Jurkat, Clone E6-1 (cell line): ENCODE data around the gene SOX13.

Source experiments
- DNase-seq: peaks from one replicate; pipeline ENCODE4 v3.0.0-alpha.2; 2011; ENCODE audit warnings: low read depth, low spot score
- H3K4me3 ChIP-seq: 2 replicates; pipeline ENCODE4 v1.5.1; 2011; ENCODE audit warnings: mild to moderate bottlenecking, low read length, control low read depth, moderate library complexity

SOX13 gene

DNA sequence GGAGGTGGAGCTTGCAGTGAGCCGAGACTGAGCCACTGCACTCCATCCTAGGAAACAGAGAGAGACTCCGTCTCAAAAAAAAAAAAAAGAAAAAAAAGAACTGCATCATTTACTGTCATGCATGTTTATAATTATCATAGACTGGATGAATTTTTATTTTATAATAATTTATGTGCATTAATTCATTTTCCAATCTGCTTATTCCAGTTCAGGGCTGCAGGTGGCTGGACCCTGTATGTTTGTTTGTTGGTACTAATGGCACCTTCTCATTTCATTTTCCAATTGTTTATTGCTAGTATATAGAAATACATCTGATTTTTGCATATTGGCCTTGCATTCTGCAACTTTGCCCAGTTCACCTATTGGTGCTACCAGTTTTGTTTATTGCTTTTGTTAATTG is 19.0 kb upstream of the SOX13 start:
- DNase-seq = no peak

GRCh38 chr1:204059970-204060369 is 12.9 kb upstream of the SOX13 start:
- no peak for DNase-seq
- H3K4me3 ChIP-seq = no peak overlapping the region

More for the DNA sequence above, 19.0 kb upstream of the SOX13 start:
- H3K4me3 ChIP-seq = no peak overlapping the region

DNA sequence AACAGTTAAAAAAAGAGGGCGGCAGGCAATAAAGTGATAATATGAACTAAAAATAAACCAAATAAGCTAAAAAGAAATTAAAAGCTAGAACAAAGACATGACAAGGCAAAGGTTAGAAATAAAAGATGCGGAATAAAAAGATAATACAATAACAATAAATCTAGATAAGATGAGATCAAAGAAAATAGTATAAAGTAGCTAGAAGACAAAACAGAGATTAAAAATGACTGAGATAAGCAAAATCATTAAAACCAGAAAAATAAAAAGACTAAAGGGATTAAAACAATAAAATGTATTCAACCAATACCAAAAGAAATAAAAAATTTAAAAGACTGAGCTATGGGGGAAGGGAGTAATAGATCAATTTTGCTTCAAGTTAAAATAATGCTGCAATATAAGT is 10.8 kb upstream of the SOX13 start:
- no peak overlapping the region for H3K4me3 ChIP-seq
- DNase-seq = no peak

GRCh38 chr1:204065174-204065985 is 7.5 kb upstream of the SOX13 start:
- no peak for DNase-seq
- no peak overlapping the region for H3K4me3 ChIP-seq

DNA sequence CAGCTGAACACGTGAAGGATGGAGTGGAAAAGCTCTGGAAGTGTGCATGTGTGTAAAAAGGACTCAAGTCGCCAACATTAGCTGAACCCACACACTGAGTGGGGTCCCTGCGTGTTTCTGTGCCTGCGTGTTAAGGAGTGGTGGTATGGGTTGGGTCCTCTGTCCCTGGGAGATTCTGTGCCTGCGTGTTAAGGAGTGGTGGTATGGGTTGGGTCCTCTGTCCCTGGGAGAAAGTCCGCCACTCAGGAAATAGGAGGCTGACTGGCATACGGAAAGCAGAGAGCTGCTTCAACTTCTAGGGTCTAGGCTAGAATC is 7.0 kb upstream of the SOX13 start:
- DNase-seq = no peak
- H3K4me3 ChIP-seq = no peak overlapping the region

GRCh38 chr1:204067935-204068334 is 5.0 kb upstream of the SOX13 start:
- no peak overlapping the region for H3K4me3 ChIP-seq
- DNase-seq = no peak

DNA sequence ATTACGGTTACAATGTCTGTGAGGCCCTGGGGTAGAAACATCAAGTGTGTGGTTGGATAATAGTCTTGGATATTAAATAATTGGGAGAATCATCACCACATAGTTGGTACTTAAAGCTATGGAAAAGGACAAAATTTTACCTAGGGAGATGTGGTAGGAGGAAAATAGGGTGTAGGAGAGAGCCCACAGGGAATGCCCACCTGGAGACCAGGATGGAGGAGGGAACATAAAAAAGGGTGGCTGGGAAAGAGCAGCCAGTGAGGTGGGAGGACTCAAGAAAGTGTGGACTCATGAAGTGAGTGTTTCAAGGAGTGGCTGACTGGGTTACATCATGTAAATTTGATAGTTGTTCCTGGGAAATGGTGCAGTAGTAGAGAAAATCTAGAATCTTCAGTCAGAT is 3.0 kb upstream of the SOX13 start:
- no peak for DNase-seq
- H3K4me3 ChIP-seq = no peak overlapping the region

- no peak for DNase-seq
- H3K4me3 ChIP-seq = no peak overlapping the region
Measured at GRCh38 chr1:204070895-204071294, 2.0 kb upstream of the SOX13 start.

GRCh38 chr1:204073837-204074273 is 940 bp downstream of the SOX13 start:
- DNase-seq = no peak
- peak overlapping the region; percentile 53 for H3K4me3 ChIP-seq

DNA sequence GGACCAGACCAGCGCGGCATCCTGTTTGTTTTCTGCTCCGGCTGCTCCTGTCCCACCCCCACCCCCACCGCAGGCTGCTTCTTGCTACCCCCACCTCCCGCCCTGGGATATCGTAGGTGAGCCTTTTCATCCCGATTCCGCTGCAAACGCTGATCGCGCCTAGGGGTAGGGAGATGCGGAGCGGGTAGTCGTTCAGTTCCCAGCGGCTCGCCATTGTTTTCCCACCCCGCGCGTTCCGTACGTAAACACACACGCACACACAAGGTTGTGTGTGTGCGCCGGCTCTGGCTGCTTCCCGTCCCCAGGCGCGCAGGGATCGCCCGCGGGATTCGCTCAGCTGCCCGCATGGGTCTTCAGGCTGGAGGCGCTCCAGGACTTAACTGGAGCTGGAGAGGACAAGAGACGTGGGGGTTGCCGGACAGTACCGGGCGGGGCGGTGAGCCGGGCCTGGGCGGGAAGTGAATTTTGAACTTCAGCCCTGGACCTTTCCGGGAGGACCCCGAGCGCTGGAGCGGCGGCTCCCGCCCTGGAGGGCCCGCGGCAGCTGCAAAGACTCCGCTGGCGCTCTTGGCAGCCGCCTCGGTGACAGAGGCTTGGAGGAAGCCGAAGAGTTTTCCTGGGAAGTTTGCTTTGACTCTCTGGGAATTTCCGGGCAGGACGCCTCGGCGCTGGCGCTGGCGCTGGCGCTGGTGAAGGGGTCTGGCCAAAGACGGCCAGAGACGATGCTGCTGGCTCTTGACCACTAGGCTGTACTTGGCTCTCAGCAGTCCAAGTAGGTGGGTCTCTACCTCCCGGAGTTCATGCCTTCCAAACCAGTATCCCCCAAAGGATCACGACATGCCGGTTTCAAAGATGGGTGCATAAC is 1.6 kb downstream of the SOX13 start:
- no peak for DNase-seq
- peak overlapping the region; percentile 53 for H3K4me3 ChIP-seq

DNA sequence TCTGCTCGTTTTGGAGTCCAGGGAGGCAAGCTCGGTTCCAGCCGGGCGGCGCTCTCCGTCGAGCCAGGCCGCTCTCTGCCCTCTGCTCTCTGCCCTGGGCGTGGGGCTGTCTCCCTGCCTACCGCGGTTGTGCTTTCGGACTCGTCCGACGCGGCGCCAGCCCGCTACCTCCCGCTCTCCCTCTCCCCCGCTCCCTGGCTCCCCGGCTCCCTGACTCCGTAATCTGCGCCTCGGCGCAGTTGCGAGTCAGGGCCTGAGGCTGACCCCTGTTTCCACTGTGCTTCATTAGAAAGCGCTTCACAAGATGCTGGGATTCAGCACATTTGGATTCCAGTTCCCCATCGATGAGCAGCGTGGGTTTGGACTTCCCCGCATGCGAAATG is 2.2 kb downstream of the SOX13 start:
- DNase-seq = no peak
- no peak overlapping the region for H3K4me3 ChIP-seq

GRCh38 chr1:204075890-204076846 is 3.3 kb downstream of the SOX13 start:
- no peak for DNase-seq
- H3K4me3 ChIP-seq = no peak overlapping the region

DNA sequence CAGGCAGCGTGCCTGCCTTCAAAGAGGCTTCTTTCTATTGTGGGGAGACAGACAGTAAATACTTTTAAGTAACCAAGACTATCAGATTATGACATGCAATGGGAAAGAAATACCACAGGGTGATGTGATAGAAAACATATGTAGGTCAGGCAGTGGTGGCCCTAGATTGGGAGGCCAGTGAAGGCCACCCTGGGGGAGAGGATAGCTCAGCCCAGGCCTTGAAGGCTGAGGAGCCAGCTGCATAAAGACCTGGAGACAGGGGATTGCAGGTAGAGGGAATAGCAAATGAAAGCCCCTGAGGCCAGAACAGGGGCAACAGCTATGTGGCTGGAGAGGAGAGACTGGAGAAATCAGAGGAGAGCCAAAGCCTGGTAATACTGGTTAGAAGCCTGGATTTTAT is 4.0 kb downstream of the SOX13 start:
- DNase-seq = no peak
- H3K4me3 ChIP-seq = no peak overlapping the region

GRCh38 chr1:204077979-204078696 is 5.2 kb downstream of the SOX13 start:
- DNase-seq = no peak
- no peak overlapping the region for H3K4me3 ChIP-seq

GRCh38 chr1:204079608-204079999 is 6.7 kb downstream of the SOX13 start:
- DNase-seq = no peak
- H3K4me3 ChIP-seq = no peak overlapping the region

- no peak for DNase-seq
Measured at GRCh38 chr1:204080163-204080903, 7.4 kb downstream of the SOX13 start.

GRCh38 chr1:204081164-204081790 is 8.4 kb downstream of the SOX13 start:
- no peak overlapping the region for H3K4me3 ChIP-seq
- DNase-seq = no peak

More at GRCh38 chr1:204080163-204080903, 7.4 kb downstream of the SOX13 start:
- H3K4me3 ChIP-seq = no peak overlapping the region
